ENCODE measurements around the gene NUP35.

DNA sequence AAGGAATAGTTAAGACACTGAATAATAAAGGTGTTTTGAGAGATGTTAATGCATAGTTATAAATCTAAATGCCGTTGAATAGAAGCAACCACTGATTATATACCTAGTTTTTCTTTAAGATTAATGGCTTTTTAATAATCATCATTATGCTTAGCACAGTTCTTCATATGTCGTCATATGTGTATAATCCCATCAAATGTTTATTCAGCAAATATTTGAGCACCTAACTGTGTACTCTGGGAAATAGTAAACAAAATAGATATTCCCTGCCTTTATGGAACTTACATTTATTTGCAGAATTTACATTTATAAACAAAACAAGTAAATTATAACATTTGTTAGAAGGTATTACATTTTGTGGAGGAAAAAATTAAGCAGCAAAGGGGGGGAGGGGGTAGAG, 9.8 kb downstream of the NUP35 start:
- TF ChIP-seq, protein P1, sequence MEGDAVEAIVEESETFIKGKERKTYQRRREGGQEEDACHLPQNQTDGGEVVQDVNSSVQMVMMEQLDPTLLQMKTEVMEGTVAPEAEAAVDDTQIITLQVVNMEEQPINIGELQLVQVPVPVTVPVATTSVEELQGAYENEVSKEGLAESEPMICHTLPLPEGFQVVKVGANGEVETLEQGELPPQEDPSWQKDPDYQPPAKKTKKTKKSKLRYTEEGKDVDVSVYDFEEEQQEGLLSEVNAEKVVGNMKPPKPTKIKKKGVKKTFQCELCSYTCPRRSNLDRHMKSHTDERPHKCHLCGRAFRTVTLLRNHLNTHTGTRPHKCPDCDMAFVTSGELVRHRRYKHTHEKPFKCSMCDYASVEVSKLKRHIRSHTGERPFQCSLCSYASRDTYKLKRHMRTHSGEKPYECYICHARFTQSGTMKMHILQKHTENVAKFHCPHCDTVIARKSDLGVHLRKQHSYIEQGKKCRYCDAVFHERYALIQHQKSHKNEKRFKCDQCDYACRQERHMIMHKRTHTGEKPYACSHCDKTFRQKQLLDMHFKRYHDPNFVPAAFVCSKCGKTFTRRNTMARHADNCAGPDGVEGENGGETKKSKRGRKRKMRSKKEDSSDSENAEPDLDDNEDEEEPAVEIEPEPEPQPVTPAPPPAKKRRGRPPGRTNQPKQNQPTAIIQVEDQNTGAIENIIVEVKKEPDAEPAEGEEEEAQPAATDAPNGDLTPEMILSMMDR (conservative IDR thresholded peaks at IDR 0.05; ENCODE audit: low read length): no peak
- TF ChIP-seq EZH2phosphoT487 (IDR thresholded peaks at IDR 0.05; ENCODE audit: borderline replicate concordance, low read depth, low read length): no peak
